H9 (cell line): ENCODE measurements around the gene TMEM60. TPM values are rescaled to one million over a fixed set of nuclear protein-coding genes. Genes with fewer than 3 reads are reported as not detected.

Experiments
- DNase-seq: peaks from one replicate; pipeline ENCODE4 v3.0.0-alpha.2; 2017
- H2AFZ ChIP-seq: one replicate; pipeline ENCODE4 v1.6.1; 2013; ENCODE audit warnings: mild to moderate bottlenecking, low read length, control low read depth, moderate library complexity
- H2AK5ac ChIP-seq: 2 replicates; pipeline ENCODE4 v1.6.1; 2013; ENCODE audit warnings: low read length, control low read depth, mixed read lengths; ENCODE audit not compliant: insufficient read length
- H2BK120ac ChIP-seq: one replicate; pipeline ENCODE4 v1.6.1; 2013; ENCODE audit warnings: low read depth, mild to moderate bottlenecking, low read length, control low read depth, inconsistent platforms; ENCODE audit not compliant: poor library complexity, severe bottlenecking
- H2BK12ac ChIP-seq: 2 replicates; pipeline ENCODE4 v1.6.1; 2013; ENCODE audit warnings: low read length, control low read depth, mixed read lengths, low read depth; ENCODE audit not compliant: insufficient read length
- H2BK15ac ChIP-seq: 2 replicates; pipeline ENCODE4 v1.6.1; 2013; ENCODE audit warnings: low read depth, low read length, control low read depth
- H2BK20ac ChIP-seq: one replicate; pipeline ENCODE4 v1.6.1; 2013; ENCODE audit warnings: low read depth, mild to moderate bottlenecking, low read length, control low read depth, inconsistent platforms; ENCODE audit not compliant: poor library complexity, severe bottlenecking
- H2BK5ac ChIP-seq: 2 replicates; pipeline ENCODE4 v1.6.1; 2013; ENCODE audit warnings: low read length, control low read depth, mixed read lengths; ENCODE audit not compliant: insufficient read length
- H3K14ac ChIP-seq: 2 replicates; pipeline ENCODE4 v1.6.1; 2013; ENCODE audit warnings: low read length, control low read depth; ENCODE audit not compliant: insufficient read depth
- H3K18ac ChIP-seq: 2 replicates; pipeline ENCODE4 v1.6.1; 2013; ENCODE audit warnings: low read depth, mild to moderate bottlenecking, mixed read lengths, low read length, control low read depth; ENCODE audit not compliant: insufficient read length
- H3K23ac ChIP-seq: 2 replicates; pipeline ENCODE4 v1.6.1; 2013; ENCODE audit warnings: low read length, control low read depth, mixed read lengths, low read depth; ENCODE audit not compliant: insufficient read length
- H3K23me2 ChIP-seq: 2 replicates; pipeline ENCODE4 v1.6.1; 2013; ENCODE audit warnings: low read depth, mild to moderate bottlenecking, mixed read lengths, low read length, control low read depth; ENCODE audit not compliant: insufficient read length, poor library complexity, severe bottlenecking
- H3K27ac ChIP-seq: 2 replicates; pipeline ENCODE4 v1.5.1; 2013; ENCODE audit warnings: low read length, control low read depth, mixed read lengths, low read depth; ENCODE audit not compliant: insufficient read length
- H3K27me3 ChIP-seq: 2 replicates; pipeline ENCODE4 v1.6.1; 2013; ENCODE audit warnings: low read length, control low read depth, inconsistent platforms; ENCODE audit not compliant: insufficient read depth
- H3K4ac ChIP-seq: 2 replicates; pipeline ENCODE4 v1.6.1; 2013; ENCODE audit warnings: low read depth, mild to moderate bottlenecking, control low read depth, inconsistent platforms, low read length, moderate library complexity
- H3K4me1 ChIP-seq: 2 replicates; pipeline ENCODE4 v1.6.1; 2013; ENCODE audit warnings: low read length, control low read depth, inconsistent platforms; ENCODE audit not compliant: insufficient read depth
- H3K4me2 ChIP-seq: 2 replicates; pipeline ENCODE4 v1.6.1; 2013; ENCODE audit warnings: low read length, control low read depth, mixed read lengths; ENCODE audit not compliant: insufficient read length, insufficient read depth
- H3K56ac ChIP-seq: 2 replicates; pipeline ENCODE4 v1.6.1; 2013; ENCODE audit warnings: low read depth, mild to moderate bottlenecking, mixed read lengths, low read length, control low read depth; ENCODE audit not compliant: insufficient read length
- H3K79me1 ChIP-seq: 2 replicates; pipeline ENCODE4 v1.6.1; 2013; ENCODE audit warnings: low read depth, mild to moderate bottlenecking, moderate library complexity, low read length, control low read depth, inconsistent platforms; ENCODE audit not compliant: insufficient read depth, poor library complexity, severe bottlenecking
- H3K79me2 ChIP-seq: 2 replicates; pipeline ENCODE4 v1.6.1; 2013; ENCODE audit warnings: low read length, control low read depth, inconsistent platforms; ENCODE audit not compliant: insufficient read depth
- H3K9ac ChIP-seq: 2 replicates; pipeline ENCODE4 v1.6.1; 2013; ENCODE audit warnings: low read length, control low read depth, mixed read lengths; ENCODE audit not compliant: insufficient read length; ENCODE audit errors: extremely low read depth
- H3K9me3 ChIP-seq: one replicate; pipeline ENCODE4 v1.6.1; 2013; ENCODE audit warnings: low read depth, low read length, inconsistent platforms; ENCODE audit not compliant: control insufficient read depth
- H3T11ph ChIP-seq: one replicate; pipeline ENCODE4 v1.6.1; 2013; ENCODE audit warnings: mild to moderate bottlenecking, low read length, control low read depth, inconsistent platforms
- H4K20me1 ChIP-seq: one replicate; pipeline ENCODE4 v1.6.1; 2013; ENCODE audit not compliant: control insufficient read depth, insufficient read length, insufficient read depth
- H4K5ac ChIP-seq: 2 replicates; pipeline ENCODE4 v1.6.1; 2013; ENCODE audit warnings: low read depth, mild to moderate bottlenecking, mixed read lengths, low read length, control low read depth; ENCODE audit not compliant: insufficient read length
- H4K8ac ChIP-seq: replicated peaks from 2 replicates; pipeline ENCODE4 v1.6.1; 2013; ENCODE audit warnings: low read length, control low read depth, mixed read lengths, low read depth; ENCODE audit not compliant: insufficient read length
- H4K91ac ChIP-seq: 2 replicates; pipeline ENCODE4 v1.6.1; 2013; ENCODE audit warnings: low read depth, mild to moderate bottlenecking, moderate library complexity, mixed read lengths, low read length, control low read depth; ENCODE audit not compliant: insufficient read length
- H3K27ac Mint-ChIP-seq, 3 experiments: 2 replicates in 2 of 3; 3 replicates in 1 of 3; pipeline ENCODE4 v1.8.0; 2020 to 2021; ENCODE audit warnings: mixed read lengths in 3 of 3, mild to moderate bottlenecking in 1 of 3, moderate library complexity in 1 of 3
- H3K27me3 Mint-ChIP-seq: 2 replicates; pipeline ENCODE4 v1.8.0; 2021; ENCODE audit warnings: low read depth, mild to moderate bottlenecking, moderate library complexity, mixed read lengths
- H3K36me3 Mint-ChIP-seq, 3 experiments: 2 replicates in 2 of 3; 3 replicates in 1 of 3; pipeline ENCODE4 v1.8.0; 2020 to 2021; ENCODE audit warnings: low read depth in 3 of 3, mixed read lengths in 3 of 3; ENCODE audit not compliant: insufficient read depth in 1 of 3
- H3K4me1 Mint-ChIP-seq, 2 experiments: 2 replicates each; pipeline ENCODE4 v1.8.0; 2020; ENCODE audit warnings: mixed read lengths in 2 of 2
- H3K4me3 Mint-ChIP-seq, 2 experiments: 2 replicates in 1 of 2; 3 replicates in 1 of 2; pipeline ENCODE4 v1.8.0; 2020 to 2021; ENCODE audit warnings: mild to moderate bottlenecking in 2 of 2, mixed read lengths in 2 of 2, moderate library complexity in 1 of 2
- H3K9me3 Mint-ChIP-seq, 2 experiments: 2 replicates in 1 of 2; 3 replicates in 1 of 2; pipeline ENCODE4 v1.8.0; 2020; ENCODE audit warnings: mild to moderate bottlenecking in 2 of 2, mixed read lengths in 2 of 2, moderate library complexity in 1 of 2
- WGBS: extraction: QIAGEN DNeasy Blood & Tissue Kit; methylation state at CpG from one replicate; pipeline ENCODE4 v1.1.7; 2013; ENCODE audit warnings: missing lambda C conversion rate, low lambda C conversion rate, mixed read lengths; ENCODE audit not compliant: insufficient read length; ENCODE audit errors: extremely low coverage; 5-methylcytosine and 5-hydroxymethylcytosine counted together
- total RNA-seq: library from RNA; stranded (reverse); gene quantifications from 2 replicates; pipeline ENCODE4 v1.2.1, GENCODE V29; 2021
- TF ChIP-seq, protein P1 (sequence below): fragments of 200-600 bp; sonication (generic); conservative IDR thresholded peaks from 3 replicates; pipeline ENCODE4 v1.8.0; 2021; ENCODE audit warnings: antibody characterized with exemption, mild to moderate bottlenecking

TMEM60 gene
- total RNA-seq, 1 experiment from 2014 or later = 14.3 TPM

DNA sequence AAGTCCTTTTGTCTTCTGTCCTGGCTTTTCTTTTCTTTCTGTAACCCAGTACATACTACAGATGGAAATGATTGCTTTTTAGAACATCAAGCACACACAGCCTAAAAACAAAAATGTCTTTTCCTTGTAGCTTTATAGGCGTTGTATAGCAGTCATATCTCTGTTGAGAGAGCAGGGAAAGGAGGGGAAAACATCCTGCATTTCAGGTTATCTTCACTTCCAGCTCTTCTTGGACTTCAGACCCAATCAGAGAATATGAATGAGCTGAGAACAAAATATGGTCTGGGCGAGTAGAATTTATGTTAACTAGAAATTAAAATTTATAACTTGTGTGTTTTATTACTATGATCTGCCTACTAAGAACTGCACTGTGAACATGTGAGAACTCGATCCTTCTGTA, 14.7 kb downstream of the TMEM60 start:
- Histone ChIP-seq H3K4me1 (no peaks in the 10 kb centered on the region), H3K4ac (no peak overlapping the region), H3K27me3 (no peaks in the 10 kb centered on the region), H4K5ac (no peak overlapping the region), H3K9ac (no peak overlapping the region), H2BK5ac (no peak overlapping the region), H4K91ac (no peak overlapping the region), H3K18ac (no peak overlapping the region), H3K9me3 (no peaks in the 10 kb centered on the region), H3T11ph (no peak overlapping the region), H2BK120ac (no peak overlapping the region), H3K56ac (no peak overlapping the region), H2BK15ac (no peak overlapping the region), H3K23ac (no peak overlapping the region), H4K20me1 (no peaks in the 10 kb centered on the region), H3K14ac (no peak overlapping the region), H2BK20ac (no peak overlapping the region), H2AK5ac (no peak overlapping the region), H3K27ac (no peak overlapping the region), H3K23me2 (no peaks in the 10 kb centered on the region), H2BK12ac (no peak overlapping the region), H3K4me2 (no peak overlapping the region), H4K8ac (no peak overlapping the region), H3K79me1 (no peaks in the 10 kb centered on the region), H3K79me2 (no peaks in the 10 kb centered on the region), H2AFZ (no peak overlapping the region)
- no CpG with 5 or more reads among the region's 3 CpGs for WGBS
- Mint-ChIP-seq H3K27me3 (no peaks in the 10 kb centered on the region), H3K4me3 (no peak overlapping the region), H3K36me3 (peaks cover 28 to 43% (median 37%) of the 10 kb centered on the region in 3 experiments; a peak in 6 of 7 replicates), H3K27ac (no peak overlapping the region), H3K9me3 (peaks cover 9 to 13% of the 10 kb centered on the region in 2 experiments; a peak in 4 of 5 replicates), H3K4me1 (no peaks in the 10 kb centered on the region)
- TF ChIP-seq, protein P1, sequence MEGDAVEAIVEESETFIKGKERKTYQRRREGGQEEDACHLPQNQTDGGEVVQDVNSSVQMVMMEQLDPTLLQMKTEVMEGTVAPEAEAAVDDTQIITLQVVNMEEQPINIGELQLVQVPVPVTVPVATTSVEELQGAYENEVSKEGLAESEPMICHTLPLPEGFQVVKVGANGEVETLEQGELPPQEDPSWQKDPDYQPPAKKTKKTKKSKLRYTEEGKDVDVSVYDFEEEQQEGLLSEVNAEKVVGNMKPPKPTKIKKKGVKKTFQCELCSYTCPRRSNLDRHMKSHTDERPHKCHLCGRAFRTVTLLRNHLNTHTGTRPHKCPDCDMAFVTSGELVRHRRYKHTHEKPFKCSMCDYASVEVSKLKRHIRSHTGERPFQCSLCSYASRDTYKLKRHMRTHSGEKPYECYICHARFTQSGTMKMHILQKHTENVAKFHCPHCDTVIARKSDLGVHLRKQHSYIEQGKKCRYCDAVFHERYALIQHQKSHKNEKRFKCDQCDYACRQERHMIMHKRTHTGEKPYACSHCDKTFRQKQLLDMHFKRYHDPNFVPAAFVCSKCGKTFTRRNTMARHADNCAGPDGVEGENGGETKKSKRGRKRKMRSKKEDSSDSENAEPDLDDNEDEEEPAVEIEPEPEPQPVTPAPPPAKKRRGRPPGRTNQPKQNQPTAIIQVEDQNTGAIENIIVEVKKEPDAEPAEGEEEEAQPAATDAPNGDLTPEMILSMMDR = no peak
- DNase-seq = no peak
